CD4-positive, alpha-beta T cell treated with Interferon gamma for 1 hour (primary cell): ENCODE data around the gene IKZF1.

ENCODE experiments used
- DNase-seq: peaks from one replicate; pipeline ENCODE4 v3.0.0-alpha.2; 2020

IKZF1 gene

DNA sequence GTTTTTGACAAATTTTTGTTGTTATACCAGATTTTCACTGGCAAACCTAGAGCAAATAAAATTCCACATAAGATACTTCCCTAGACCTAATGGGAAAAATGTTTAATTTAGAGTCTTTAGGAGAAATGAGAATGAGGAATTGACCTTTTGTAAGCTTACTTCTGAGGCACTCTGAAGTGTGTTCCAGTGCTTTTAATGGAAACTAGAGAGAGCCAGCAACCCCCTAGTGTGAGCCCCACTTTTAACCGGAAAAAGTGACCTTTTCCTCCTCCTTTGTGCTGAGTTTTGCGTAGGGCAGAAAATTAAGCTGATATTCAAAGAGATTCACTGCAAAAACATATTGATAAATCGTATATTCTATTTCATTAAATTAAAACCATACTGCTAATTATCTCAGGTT, 5.2 kb downstream of the IKZF1 start:
- DNase-seq = no peak

DNA sequence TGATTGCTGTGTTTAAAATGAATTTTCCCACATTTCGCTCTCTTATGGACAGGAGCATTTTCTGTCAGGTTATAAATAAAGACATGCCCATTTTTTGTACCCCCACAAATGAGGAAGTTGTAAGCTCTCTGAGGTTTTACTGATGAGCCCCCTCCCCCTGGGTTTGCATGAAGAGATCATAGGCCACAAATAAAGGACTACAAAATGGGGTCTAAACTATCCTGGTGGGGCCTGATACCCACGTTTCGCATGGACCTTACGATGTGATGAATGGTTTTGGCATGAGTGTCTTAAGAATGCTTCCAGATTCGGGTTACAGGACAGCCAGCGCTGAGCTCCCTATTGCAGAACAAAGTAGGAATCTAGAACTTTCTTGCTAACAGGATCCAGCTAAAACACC, 5.8 kb downstream of the IKZF1 start:
- no peak for DNase-seq

DNA sequence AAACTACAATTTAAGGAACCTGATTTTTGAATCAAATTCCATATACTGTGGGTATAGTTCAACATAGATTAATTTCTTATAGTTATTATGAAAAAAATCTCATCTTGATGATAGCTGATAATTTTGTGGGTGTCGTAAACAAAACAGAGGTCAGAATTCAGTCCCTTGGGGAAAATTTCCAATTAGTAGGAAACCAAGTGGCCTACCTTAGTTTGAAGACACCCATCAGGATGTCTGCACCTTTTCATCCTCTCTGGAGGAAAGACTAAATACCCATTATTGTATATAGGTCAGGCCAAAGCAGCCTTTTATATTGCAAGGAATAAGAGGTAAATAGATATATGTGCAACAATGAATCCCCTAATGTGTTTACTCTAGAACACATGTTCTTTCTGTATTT, 6.4 kb downstream of the IKZF1 start:
- no peak for DNase-seq

DNA sequence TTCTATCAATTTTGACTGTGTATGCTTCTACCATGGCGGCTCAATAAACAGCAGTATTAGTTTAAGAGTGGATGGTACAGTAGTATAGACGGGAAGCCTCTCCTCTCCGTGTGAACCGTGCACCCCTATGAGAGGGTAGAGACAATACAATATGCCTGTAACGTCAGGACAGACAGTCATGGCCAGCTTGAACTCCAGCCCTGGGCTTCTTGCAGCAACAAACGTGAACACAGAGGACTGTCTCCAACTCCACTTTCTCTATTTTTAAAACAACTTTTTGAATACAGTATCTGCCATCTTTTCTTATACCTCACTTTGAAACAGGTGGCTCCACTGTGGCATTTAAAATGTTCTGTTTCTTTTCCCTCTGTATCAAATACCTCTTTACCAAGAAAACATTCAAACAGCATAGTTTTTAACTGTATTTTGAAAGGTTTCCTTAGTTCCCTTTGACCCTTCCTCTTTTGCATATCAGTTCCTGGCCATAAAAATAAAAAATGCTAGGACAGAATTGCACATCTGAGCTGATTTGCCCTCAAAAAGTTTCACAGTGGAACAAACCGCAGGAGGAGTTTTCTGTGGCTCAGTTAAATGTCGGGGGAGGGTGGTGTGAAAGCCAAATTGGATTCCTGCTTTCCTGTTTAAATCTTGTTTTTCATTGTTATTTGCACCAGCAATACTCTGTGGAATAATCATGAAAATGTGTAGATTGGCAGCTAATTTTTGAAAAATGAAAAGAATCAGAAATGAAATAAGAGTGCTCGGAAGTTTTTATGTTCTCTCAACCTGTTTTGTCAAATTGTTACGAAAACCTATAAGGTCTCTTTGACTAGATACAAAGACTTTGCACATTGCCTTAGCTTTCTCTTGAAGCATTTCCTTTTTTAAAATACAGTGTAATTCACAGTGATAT, 8.0 kb downstream of the IKZF1 start:
- no peak for DNase-seq

DNA sequence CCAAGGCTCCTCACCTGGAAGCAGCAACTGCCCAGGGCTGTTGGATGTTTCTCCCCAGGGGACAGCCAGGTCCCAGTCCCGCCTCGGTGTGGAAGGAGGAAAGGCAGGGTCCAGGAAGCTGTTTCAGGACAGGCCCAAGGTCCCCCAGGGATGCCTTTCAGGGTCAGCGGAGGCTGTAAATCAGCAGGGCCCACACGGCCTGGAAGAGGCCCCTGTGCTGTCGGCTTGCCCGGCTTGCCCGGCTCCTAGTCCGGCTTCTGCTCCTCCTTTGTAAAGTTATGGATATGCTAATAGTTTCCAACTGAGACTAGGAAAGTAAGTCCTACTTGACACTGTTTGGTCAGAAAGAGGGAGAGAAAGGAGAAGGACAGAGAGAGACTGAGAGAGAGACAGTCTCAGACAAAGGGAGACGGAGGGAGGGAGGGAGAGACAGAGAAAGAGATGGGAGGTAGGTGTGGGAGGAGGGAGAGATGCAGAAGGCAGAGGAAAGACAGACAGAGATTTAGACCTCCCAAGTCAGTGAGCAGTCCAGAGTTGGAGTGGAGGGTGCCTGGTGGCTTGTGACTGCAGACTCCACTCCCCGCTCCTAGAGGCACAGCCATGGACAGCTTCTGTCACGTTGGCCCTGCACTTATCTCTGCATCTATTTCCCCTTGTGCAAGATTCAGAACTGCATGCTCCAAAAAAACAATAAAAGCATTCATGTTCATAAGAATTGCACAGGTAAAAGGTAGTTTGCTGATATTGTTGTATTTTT, 10.5 kb downstream of the IKZF1 start:
- DNase-seq = no peak

DNA sequence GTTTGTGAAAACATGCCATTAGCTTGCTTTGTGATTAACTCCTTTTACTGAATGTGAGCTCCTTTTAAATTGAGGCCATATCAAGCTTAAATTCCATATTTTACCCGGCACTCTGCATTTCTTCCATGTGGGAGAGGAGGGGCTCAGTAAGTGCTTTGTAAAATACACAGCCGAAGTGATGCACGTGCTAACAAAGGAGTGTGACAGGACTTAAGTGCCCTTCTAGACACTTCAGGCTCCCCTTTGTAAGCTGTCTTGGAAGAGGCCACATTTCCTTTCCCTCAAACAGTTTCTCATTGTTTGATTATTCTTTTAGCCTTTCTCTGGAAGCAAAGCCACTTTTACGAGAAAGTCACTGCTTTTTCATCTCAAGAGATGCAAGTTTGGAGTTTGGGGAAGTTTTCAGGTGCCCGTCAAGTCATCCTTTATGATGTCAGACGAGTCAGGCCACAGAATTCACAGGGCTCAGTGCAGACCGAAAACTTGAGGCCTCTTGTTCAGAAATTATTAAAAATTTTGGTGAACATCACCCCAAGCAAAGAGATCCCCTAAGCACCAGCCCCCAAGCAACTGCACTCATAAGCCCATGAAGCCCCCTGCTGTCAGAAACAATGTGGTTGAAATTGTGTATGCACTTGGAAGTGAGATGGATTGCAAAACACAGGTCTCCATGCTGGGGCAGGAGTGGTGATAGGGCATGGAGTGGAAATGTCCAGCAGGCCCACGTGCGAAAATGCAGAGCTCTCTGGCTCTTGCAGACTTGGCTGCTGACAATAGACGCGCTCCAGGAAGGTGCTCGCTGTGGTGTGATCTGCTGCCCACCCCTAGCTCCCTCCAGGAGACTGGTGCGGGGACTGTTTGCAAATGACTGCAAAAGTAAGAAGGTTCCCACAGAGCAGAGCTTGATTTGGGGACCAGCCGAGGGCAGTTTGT, 11.5 kb downstream of the IKZF1 start:
- DNase-seq = no peak

DNA sequence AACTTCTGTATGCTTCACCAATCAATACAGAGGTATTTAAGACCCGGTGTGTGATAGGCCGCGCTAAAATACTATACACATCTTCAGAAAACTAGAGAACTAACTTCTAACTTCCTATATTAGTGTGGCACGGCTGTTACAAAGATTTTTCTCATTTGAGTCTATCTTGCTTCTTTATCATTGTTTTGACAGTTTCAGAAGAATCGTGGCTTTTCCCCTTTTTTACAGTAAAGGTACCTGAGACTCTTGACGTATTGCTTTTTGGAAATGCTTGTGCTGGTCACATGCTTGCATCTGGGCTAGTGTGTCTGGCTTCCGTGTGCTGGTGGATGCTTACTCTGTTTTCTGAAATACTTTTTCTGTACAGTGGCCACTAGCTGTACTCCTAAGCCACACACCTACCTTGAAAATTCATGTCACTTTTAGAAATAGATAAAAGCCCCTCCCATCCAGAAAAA, 12.7 kb downstream of the IKZF1 start:
- DNase-seq = peak; percentile 80

DNA sequence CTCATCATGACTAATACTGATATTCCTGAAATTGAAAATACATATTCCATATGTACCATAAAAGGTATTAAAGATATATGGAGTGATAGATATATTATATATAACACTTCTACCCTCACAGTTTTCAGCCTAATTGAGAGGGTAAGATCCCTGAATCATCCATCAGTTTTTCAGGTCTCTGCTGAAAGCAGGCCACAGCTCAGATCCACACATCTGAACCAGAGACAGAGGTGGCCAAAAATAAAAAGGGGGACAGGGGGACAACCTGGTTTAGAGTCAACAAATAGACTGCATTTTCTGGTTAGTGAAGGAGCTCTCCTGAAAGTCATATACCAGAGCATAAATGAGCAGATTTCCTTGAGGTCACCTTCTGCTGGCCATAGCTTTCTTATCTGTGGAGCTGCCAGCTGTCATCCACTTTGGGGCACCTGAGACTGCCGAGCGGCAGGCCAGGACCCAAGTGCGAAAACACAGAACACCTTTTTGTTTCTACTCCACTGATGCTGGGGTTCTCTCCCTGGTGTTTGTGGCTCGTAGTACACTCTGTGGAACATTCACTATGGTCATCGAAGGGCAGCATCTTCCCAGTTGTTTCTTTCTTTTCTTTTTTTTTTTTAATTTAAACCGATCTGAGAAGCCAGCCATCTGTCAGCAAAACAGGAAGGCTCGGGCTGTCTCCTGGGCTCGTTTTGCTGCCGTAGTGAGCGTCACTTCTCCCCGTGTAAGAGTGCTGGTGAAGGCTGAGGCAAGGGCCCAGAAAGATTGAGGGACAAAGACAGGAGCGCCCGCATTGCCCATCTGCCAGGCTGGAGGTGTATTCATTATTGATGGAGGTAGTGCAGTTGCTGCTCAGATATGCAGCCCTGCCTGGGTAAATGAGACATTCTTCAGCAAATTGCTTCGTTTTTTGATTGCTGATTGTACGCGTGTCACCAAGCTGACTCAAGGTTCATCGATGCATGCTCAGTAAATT, 13.5 kb downstream of the IKZF1 start:
- peak; percentile 53 for DNase-seq

DNA sequence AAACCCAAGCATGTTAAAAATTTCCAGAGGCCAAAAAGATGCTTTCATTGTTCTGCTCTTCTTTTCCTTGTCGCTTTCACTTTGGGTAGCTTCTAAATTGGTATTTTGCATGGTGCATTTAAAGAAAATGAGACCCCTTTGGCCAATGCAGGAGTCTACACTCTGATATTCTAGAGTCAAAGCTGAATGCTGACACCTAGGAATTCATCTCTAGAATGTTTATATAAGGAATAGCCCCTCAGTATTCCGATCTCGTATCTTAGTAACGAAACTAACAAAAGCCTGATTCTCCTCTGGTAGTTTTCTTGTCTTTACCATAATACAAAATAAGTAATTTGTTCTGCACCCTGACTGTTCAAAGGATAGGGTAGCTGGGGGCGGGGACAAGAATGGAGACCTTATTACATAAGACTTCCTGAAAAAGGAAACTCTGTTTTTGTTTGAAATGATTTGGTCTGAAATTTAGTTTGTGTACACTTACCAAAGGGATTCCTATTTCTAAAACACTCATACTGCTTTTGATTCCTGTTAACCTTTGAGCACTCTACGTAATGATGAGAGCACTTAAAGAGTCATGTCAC, 17.1 kb downstream of the IKZF1 start:
- DNase-seq = peak; percentile 62

DNA sequence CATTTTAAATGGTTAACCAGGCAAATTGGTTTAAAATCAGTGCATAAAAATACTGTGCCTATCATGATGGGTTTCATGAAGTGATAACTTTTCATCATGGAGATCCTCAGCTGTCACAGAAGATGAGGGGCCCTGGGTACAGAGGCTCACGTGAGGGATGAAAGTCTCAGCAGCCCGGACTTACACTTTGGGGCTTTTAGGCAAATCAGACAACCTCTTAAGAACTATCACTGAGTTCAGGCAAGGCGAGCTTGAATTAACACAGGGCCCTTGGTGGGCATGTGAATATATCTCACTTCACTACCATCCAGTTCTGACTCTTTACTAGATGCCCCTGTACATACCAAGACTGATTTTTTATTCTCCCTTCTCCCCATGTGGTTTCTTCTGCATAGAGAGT, 19.6 kb downstream of the IKZF1 start:
- no peak for DNase-seq

DNA sequence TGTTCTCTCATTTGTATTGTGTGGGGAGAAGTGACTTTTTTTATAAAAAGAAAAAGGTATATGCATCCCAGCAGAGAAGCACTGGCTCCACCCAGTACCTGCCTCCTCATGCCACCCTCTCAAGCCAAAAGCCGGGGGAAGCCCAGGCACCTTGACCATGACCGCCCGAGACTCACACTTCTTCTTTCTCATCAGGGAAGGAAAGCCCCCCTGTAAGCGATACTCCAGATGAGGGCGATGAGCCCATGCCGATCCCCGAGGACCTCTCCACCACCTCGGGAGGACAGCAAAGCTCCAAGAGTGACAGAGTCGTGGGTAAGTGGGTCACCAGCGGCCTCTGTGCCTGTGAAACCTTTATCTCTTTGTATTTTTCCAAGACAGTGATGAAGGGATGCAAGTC, 22.9 kb downstream of the IKZF1 start:
- no peak for DNase-seq

DNA sequence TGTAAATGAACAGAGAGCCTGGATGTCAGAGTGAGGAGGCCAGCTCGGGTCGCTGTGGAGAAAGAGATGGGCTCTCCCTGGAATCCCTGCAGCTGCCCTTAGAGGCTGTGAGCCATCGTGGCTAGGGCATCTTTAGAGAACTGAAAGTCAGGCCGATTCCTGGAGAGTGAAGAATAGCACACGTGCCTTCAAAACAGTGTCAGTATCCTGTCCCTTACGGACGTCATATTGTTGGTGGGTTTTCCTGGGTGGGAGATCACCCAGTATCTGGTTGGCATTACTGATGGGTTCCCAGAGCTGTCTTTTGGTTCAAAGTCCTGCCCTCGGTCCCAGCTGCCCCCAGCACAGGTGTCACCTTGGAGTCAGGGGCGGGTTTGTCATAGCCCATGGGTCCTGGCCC, 25.3 kb downstream of the IKZF1 start:
- DNase-seq = no peak

DNA sequence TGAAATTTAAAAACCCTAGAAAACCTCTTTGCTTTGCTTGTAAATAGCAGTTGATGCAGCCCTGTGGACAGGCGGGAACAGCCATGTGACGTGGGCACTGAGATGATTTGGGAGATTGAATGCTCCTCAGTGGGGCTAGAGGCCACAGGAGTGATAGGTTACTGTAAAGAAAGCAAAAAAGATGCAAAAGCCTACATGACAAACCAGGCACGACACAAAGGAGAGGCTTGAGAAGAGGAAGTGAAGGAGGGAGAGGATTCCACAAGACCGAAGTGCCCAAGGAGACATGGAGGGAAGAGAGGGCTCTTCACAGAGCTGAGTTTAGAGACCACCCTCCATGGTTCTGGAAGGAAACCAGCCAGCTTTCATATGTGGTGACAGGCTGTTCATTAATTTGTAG, 25.7 kb downstream of the IKZF1 start:
- no peak for DNase-seq

DNA sequence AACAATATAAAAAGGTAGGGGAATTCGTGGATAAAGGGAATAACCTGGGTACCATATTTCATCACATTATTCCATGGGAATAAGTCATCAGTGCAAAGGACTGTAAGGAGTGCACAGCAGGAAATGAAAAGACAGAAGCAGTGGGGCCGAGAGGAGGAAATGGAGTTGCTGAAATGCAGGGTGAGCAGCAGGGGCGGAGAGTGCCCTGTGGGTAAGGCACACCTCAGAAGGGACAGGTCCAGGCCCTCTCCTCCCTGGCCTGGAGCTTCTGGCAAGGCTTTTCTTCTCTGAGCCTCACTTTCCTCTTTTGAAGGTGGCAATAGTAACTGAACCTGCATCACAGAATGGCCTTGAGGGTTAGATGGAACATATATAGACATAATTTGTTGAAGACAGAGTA, 26.2 kb downstream of the IKZF1 start:
- DNase-seq = no peak

DNA sequence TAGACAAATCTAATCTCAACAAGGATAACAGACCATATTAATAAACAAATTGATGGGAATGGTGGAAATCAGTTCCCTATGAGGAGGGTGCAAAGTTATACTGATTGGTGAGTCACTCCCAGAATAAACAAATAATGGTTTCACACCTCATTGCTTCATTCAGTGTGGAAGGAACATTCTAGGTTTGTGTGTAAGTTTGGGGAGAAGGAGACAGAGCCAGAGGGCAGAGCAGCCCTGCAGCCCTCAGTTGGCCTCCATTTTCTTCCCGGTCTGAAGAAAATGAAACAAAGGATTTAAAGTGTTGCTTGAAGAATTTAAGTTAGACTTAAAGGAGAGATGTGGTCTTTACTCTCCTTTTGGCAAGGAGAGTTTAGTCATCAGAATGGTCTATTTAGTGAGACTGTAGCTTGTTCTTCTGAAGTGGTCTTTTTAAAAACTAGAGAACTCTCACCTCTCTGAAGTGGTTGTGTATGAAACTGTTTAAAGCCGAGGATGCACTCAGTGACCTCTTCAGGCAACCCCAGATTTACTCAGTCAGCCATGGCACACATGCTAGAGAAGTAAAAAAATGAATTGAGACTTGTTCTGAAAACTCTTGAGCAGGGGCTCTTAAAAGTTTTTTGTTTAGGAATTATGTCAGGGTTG, 27.2 kb downstream of the IKZF1 start:
- no peak for DNase-seq

DNA sequence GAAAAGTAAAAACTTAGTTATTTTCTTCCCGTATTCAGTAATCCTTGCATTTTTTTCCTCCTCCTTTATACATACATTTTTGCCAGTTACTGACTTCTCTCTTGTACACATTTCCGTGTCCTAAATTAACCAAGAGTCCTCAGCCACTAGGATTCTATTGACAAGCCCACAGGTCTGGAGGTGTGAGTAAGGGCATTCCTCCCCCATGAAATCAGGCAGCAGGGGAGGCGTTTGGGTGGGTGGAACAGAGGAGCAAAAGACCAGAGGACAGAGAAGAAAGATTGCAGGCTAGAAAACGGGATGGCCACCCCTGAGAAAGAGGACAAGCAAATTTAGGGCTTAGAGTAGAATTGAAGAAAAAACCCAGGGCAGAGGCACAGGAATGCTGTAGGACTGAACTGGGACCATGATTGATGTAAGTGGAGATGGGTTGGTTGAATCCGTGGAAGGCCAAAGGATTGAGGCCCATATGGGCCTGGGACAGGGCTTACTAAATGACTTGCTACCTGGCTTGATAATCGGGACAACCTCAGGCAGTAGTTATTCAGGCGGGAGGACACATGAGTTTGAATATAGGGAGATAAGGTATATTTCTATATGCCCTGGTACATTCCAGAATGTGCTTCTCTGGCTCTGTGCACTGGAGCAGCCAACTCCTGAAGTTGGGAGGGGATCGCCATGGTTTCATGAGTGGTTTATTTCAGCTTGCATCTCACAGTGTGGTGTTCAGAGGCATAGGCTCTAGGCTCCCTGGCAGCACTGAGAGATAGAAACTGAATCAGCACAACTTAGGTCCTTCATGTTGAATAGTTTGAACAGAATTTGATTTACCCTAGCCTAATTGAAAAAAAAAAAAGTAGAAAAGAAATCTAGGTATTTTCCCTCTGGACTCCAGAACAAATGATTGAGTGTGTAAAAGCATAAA, 28.0 kb downstream of the IKZF1 start:
- DNase-seq = no peak

DNA sequence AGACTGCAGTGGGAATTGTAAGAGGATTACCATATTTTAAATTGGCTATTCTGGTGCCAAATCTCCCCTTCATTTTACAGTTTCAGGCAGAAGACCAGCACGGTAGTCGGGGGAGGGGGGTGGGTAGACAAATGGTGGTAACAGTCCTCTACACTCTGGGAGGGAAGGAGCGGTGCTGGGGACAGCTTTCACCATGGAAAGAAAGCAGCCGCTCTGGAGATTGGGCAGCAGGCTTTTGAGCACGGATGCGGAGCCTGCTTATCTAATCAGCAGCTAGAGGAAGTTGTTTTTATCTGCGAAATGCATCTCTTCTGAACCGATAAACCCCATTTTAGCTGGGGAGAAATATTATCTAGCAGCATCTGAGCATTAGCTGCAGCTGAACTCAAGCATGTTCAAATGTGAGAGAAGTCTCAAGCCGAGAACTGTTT, 28.7 kb downstream of the IKZF1 start:
- no peak for DNase-seq

DNA sequence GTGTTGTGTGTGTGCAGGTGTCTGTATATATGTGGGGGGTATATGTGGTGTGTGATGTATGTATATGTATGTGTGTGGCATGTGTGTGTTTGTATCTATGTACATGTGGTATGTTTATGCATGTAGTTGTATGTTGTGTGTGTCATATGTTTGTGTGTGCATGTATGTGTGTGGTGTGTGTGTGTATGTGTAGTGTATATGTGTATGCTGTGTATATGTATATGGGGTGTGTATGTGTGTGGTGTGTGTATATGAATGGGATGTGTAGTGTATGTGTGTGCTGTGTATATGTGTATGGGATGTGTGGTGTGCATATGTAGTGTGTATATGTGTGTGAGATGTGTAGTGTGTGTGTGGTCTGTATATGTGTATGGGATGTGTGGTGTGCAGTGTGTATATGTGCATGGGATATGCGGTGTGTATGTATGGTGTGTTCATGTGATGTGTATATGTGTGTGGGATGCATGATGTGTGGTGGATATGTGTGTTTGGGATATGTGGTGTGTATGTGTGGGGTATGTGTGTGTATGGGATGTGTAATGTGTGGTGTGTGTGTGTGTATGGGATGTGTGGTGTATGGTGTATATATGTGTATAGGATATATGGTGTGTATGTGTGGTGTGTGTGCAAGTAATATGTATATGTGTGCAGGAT, 30.0 kb downstream of the IKZF1 start:
- no peak for DNase-seq

DNA sequence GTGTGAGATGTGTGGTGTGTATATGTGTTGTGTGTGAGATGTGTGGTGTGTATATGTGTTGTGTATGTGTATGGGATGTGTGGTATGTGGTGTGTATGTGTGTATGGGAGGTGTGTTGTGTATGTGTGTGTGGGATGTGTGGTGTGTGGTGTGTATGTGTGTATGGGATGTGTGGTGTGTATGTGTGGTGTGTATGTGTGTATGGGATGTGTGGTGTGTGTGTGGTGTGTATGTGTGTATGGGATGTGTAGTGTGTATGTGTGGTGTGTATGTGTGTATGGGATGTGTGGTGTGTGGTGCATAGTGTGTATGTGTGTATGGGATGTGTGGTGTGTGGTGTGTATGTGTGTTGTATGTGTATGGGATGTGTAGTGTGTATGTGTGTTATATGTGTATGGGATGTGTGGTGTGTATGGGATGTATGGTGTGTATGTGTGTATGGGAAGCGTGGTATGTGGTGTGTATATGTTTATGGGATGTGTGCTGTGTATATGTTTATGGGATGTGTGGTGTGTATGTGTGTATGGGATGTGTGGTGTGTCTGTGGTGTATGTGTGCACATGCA, 30.8 kb downstream of the IKZF1 start:
- no peak for DNase-seq
